ENCODE data around the gene ORAI3. TPM values are rescaled to one million over a fixed set of nuclear protein-coding genes. Genes with fewer than 3 reads are reported as not detected.

The ORAI3 gene
- total RNA-seq, 1 experiment from 2014 or later: 26.9 TPM

- DNase-seq (ENCODE audit: low read depth, low spot score) (no peak), ATAC-seq (peak; percentile 98)
- Histone ChIP-seq H3K4me3 (ENCODE audit: low read depth in 2 of 2, low read length in 2 of 2) (peak overlapping the region; percentile 37 to 51), H3K36me3 (ENCODE audit: control insufficient read depth, insufficient read depth, low read length) (no peaks in the 10 kb centered on the region), H3K27ac (ENCODE audit: low read length) (peak overlapping the region; percentile 77), H3K9me3 (ENCODE audit: control insufficient read depth, insufficient read depth, low read depth, low read length) (no peaks in the 10 kb centered on the region), H3K27me3 (ENCODE audit: control insufficient read depth, insufficient read depth, low read length) (no peaks in the 10 kb centered on the region), H3K4me1 (ENCODE audit: control insufficient read depth, insufficient read depth, low read length) (0 out of 2 replicates have a peak, but pooled peaks cover 3% of the 10 kb centered on the region)
- in situ Hi-C loops (cut with HindIII; ENCODE audit: low pct_unique_long_range_greater_than_20kb, low sequenced_read_pairs): no loop called here
- no TSS peak for BruUV-seq (replicated peaks)
- TF ChIP-seq POLR2AphosphoS5 (IDR thresholded peaks at IDR 0.05; ENCODE audit: low read depth, low read length): no peak; the same call in 1 of the 2 replicates
- peak; percentile 72; the same call in 1 of the 2 replicates for TF ChIP-seq SIN3A (IDR thresholded peaks at IDR 0.05; ENCODE audit: borderline replicate concordance, insufficient read depth, low read depth, low read length)
- TF ChIP-seq TCF7L2 (IDR thresholded peaks at IDR 0.05; ENCODE audit: low read depth, low read length): peak; percentile 40; the same call in 1 of the 2 replicates
- TF ChIP-seq, protein P1, sequence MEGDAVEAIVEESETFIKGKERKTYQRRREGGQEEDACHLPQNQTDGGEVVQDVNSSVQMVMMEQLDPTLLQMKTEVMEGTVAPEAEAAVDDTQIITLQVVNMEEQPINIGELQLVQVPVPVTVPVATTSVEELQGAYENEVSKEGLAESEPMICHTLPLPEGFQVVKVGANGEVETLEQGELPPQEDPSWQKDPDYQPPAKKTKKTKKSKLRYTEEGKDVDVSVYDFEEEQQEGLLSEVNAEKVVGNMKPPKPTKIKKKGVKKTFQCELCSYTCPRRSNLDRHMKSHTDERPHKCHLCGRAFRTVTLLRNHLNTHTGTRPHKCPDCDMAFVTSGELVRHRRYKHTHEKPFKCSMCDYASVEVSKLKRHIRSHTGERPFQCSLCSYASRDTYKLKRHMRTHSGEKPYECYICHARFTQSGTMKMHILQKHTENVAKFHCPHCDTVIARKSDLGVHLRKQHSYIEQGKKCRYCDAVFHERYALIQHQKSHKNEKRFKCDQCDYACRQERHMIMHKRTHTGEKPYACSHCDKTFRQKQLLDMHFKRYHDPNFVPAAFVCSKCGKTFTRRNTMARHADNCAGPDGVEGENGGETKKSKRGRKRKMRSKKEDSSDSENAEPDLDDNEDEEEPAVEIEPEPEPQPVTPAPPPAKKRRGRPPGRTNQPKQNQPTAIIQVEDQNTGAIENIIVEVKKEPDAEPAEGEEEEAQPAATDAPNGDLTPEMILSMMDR (IDR thresholded peaks at IDR 0.05): peak; percentile 94; the same call in 1 of the 2 replicates
- no peak for TF ChIP-seq REST (IDR thresholded peaks at IDR 0.05; ENCODE audit: insufficient read depth in 1 of 2, low read depth in 2 of 2, low read length in 1 of 2)
- intact Hi-C loops (cut with micrococcal nuclease; ENCODE audit: unreplicated experiment): loop anchor here (10.0 kb wide), 1 partner anchor 58 kb away; no protein-coding TSS in a partner anchor
- ChIA-PET CTCF (interaction anchor here (0.7 to 2.2 kb wide), 4 partner anchors 14 to 141 kb away, joined by 3 to 19 read pairs (median 11); no protein-coding TSS in a partner anchor), POLR2A (interaction anchor here (0.5 to 1.1 kb wide), 4 partner anchors 10 to 507 kb away, joined by 3 read pairs; partner anchors contain the start of gene ZNF48)
Measured at GRCh38 chr16:30902029-30902972, 46.6 kb upstream of the ORAI3 start.

- Histone ChIP-seq H3K4me3 (ENCODE audit: low read depth in 2 of 2, low read length in 2 of 2) (no peak overlapping the region), H3K27ac (ENCODE audit: low read length) (peak overlapping the region; percentile 77), H3K36me3 (ENCODE audit: control insufficient read depth, insufficient read depth, low read length) (no peaks in the 10 kb centered on the region), H3K4me1 (ENCODE audit: control insufficient read depth, insufficient read depth, low read length) (0 out of 2 replicates have a peak, but pooled peaks cover 3% of the 10 kb centered on the region), H3K9me3 (ENCODE audit: control insufficient read depth, insufficient read depth, low read depth, low read length) (no peaks in the 10 kb centered on the region), H3K27me3 (ENCODE audit: control insufficient read depth, insufficient read depth, low read length) (no peaks in the 10 kb centered on the region)
- ATAC-seq (no peak), DNase-seq (ENCODE audit: low read depth, low spot score) (no peak)
- no TSS peak for BruUV-seq (replicated peaks)
- ChIA-PET CTCF (interaction anchor here (2.2 kb wide), 1 partner anchor 58 kb away, joined by 19 read pairs; no protein-coding TSS in a partner anchor), POLR2A (interaction anchor here (0.6 kb wide), 1 partner anchor 278 kb away, joined by 3 read pairs; no protein-coding TSS in a partner anchor)
- intact Hi-C loops (cut with micrococcal nuclease; ENCODE audit: unreplicated experiment): loop anchor here (10.0 kb wide), 1 partner anchor 58 kb away; no protein-coding TSS in a partner anchor
- in situ Hi-C loops (cut with HindIII; ENCODE audit: low pct_unique_long_range_greater_than_20kb, low sequenced_read_pairs): no loop called here
- TF ChIP-seq, protein P1 (IDR thresholded peaks at IDR 0.05): no peak
- TF ChIP-seq TCF7L2 (IDR thresholded peaks at IDR 0.05; ENCODE audit: low read depth, low read length): no peak
Measured at GRCh38 chr16:30903002-30903401, 45.9 kb upstream of the ORAI3 start.

All from Panc1 (cell line).